WI38 (cell line): Measurements from ENCODE around the gene TEAD1.

Source experiments
- H3K4me3 ChIP-seq: 2 replicates; pipeline ENCODE4 v1.5.1; 2011; ENCODE audit warnings: low read depth, mild to moderate bottlenecking, control low read depth, low read length
- TF ChIP-seq, protein P1 (sequence below): IDR thresholded peaks from 2 replicates; pipeline ENCODE4 v1.5.1; 2012; ENCODE audit warnings: low read depth, mild to moderate bottlenecking, control low read depth, low read length

The TEAD1 gene

DNA sequence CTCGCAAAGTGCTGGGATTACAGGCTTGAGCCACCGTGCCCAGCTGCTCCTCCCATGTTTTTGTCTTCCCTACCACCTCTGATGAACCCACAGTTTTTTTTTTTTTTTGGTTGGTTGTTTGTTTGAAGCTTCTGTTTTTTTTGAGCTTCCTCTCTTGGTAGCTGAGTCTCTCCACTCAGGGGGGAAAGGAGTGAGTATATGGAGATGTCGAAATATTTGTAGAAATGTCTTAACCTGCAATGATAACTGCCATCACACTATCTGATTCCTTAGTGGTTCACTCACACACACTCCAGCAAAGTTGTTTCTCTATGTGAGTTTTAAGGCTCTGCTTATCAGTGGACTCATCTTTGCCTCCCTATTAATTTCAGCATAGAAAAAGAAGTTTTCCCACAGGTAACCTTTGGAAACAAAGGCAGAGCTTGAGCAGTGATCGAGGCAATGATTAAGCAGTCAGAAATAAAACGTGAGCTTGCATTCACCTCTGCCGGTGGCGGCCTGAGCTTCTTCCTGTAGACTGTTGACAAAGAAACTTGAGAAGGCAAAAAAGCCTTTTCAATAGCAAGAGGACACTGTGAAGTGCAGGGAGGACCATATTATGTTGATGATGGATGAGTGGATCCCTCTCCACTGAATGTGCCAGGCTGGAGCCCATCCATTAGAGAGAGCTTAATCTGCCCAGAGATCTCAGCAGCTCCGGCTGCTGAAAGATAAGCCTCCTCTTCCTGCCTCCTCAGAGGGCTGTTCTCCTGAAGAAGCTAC, 305.9 kb downstream of the TEAD1 start:
- H3K4me3 ChIP-seq, result no peak overlapping the region
- TF ChIP-seq, protein P1, sequence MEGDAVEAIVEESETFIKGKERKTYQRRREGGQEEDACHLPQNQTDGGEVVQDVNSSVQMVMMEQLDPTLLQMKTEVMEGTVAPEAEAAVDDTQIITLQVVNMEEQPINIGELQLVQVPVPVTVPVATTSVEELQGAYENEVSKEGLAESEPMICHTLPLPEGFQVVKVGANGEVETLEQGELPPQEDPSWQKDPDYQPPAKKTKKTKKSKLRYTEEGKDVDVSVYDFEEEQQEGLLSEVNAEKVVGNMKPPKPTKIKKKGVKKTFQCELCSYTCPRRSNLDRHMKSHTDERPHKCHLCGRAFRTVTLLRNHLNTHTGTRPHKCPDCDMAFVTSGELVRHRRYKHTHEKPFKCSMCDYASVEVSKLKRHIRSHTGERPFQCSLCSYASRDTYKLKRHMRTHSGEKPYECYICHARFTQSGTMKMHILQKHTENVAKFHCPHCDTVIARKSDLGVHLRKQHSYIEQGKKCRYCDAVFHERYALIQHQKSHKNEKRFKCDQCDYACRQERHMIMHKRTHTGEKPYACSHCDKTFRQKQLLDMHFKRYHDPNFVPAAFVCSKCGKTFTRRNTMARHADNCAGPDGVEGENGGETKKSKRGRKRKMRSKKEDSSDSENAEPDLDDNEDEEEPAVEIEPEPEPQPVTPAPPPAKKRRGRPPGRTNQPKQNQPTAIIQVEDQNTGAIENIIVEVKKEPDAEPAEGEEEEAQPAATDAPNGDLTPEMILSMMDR, result no peak

DNA sequence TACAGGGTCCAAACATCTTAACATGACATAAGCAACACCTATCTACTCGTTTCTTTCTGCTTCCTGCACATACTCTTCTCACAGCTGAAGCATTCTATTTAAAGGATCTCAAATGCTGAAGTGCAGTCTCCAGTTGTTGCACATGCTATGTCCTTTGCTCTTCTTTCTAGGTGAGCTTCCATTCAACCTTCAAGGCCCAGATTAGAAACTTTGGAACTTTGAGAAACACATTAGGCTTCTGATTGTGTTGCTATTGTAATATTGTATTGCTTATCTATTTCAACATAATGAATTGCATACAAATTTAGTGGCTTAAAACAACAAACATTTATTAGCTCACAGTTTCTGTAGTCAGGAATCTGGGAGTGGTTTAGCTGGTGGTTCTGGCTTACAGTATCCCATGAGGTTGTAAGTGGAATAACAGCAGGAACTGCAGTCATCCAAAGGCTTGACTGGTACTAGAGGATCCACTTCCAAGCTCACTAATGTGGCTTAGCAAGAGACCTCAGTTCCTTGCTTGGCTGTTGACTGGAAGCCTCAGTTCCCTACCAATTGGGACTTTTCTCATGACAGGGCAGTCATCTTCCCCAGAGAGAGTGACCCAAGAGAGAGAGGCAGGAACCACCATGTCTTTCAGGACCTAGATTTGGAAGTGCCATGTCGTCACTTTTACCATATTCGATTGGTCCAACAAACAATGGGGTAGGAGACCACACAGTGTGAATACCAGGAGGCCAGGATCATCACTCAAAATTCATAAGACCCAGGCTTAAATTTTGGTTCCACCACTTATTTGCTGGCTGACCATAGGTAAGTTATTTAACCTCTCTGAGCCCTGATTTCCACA, 307.7 kb downstream of the TEAD1 start:
- no peak overlapping the region for H3K4me3 ChIP-seq
- TF ChIP-seq, protein P1, result no peak

DNA sequence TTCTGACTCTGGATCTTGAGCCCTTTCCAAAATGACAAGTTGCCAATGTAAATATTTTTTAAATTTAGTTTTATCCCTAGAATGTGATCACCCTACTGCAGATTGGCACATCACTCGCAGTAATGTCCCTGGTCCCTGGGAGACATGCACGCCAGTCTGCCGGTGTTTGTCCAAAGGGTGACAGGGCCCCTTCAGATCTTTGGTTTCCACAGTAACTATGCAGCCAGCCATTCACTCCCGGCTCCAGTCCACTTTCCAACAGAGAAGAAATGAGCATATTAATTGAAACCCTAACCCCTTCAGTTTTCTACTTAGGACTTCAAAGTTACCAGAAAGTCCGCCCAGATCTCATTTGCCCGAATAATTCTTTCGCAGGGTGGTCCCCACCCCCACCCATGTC, 309.1 kb downstream of the TEAD1 start:
- H3K4me3 ChIP-seq, result no peak overlapping the region
- TF ChIP-seq, protein P1, result no peak

DNA sequence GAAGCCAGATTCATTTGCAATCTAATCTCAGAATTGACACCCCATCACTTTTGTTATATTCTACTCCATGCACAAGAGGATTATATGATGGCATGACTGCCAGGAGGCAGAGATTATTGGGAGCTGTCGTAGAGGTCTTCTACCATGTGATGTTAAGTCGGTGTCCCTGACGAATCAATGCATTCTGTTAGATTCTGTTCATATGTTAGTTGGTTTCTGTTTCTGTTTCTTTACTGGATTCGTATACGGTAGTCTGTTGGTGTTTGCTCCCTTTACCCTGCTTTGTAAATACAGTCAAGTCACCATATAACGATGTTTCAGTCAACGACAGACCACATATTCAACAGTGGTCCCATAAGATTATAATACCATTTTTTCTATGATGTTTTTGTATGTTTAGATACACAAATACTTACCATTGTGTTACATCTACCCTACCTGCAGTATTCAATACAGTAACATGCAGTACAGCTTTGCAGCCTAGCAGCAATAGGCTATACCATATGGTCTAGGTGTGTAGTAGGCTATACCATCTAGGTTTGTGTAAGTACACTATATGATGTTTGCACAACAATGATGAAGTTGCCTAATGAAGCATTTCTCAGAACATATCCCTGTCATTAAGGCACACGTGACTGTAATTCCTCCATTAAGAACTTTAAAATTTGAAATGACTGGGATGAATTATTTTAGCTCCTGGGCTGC, 312.1 kb downstream of the TEAD1 start:
- TF ChIP-seq, protein P1, result no peak
- no peak overlapping the region for H3K4me3 ChIP-seq

DNA sequence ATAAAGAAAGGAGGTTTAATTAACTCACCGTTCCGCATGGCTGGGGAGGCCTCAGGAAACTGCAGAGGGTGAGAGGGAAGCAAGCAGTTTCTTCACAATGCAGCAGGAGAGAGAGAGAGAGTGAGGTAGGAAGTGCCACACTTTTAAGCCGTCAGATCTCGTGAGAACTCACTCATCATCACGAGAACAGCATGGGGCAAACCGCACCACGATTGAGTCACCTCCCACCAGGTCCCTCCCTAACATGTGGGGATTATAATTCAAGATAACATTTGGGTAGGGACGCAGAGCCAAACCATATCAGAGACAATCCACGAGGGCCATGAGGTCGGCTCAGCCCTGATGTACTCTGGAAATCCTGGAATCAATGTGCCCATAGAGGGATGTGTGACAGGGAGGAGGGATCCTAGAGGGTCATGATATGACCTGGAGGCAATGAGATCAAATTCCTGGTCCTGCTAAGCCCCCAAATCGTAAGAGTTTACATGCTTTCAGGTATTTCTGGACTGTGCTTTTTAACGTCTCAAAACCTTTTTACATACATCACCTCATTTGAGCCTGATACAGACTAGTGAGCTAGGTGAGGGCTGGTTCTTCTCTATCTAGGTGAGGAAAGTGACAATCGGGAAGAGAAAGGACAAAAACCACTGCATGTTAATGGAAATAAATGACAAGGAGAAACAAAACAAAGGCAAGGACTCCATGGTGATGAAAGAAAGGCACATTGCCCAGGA, 315.4 kb downstream of the TEAD1 start:
- no peak overlapping the region for H3K4me3 ChIP-seq

DNA sequence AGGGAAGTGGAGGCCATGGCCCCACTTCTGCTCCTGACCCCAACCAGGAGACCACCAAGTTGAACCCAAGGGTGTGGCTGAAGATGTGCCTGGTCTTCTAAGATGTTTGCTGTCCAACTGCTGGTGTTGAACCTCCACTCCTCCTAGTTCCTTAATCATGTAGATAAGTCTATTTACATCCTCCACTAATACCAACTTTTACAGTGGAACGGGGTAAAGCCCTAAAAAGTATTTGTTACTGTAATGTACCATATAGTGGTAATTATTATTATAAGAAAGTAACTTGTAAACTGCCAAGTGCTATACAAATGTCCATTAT, 315.9 kb downstream of the TEAD1 start:
- no peak overlapping the region for H3K4me3 ChIP-seq
- TF ChIP-seq, protein P1, result no peak

More for the DNA sequence above, 315.4 kb downstream of the TEAD1 start:
- TF ChIP-seq, protein P1, result no peak
